Peyer's patch (tissue), 4 donors: Measurements from ENCODE around the gene MGAT3. TPM values are rescaled to one million over a fixed set of nuclear protein-coding genes. Genes with fewer than 3 reads are reported as not detected.
"Not testable (repeated sequence)": the region's sequence is repeated elsewhere in the genome, so short reads cannot be mapped to it uniquely, and the experiment has no call there.

Experiments used
- DNase-seq, 3 donors: peaks; one replicate each; pipeline ENCODE4 v3.0.0-alpha.2; 2017 to 2019
- H3K27ac ChIP-seq, 4 donors: fragments of 200-600 bp; sonication (generic); one replicate each; pipeline ENCODE4 v1.5.1; 2016 to 2019
- H3K27me3 ChIP-seq, 2 donors: fragments of 200-600 bp; sonication (generic); one replicate each; pipeline ENCODE4 v1.5.1; 2019
- H3K36me3 ChIP-seq, 3 donors: fragments of 200-600 bp; sonication (generic); one replicate each; pipeline ENCODE4 v1.5.1; 2016 to 2019
- H3K4me1 ChIP-seq, 4 donors: fragments of 200-600 bp; sonication (generic); one replicate each; pipeline ENCODE4 v1.5.1; 2016 to 2019
- H3K4me3 ChIP-seq, 4 donors: fragments of 200-600 bp; sonication (generic); 1 replicate in 3 of 4; 2 replicates in 1 of 4; pipeline ENCODE4 v1.5.1; 2016 to 2019; ENCODE audit warnings: mild to moderate bottlenecking in 1 of 4
- H3K9me3 ChIP-seq, 4 donors: fragments of 200-600 bp; sonication (generic); one replicate each; pipeline ENCODE4 v1.5.1; 2016 to 2019; ENCODE audit warnings: mild to moderate bottlenecking in 1 of 4
- POLR2A ChIP-seq, 2 donors: fragments of 450-650 bp; IDR thresholded peaks; one replicate each; pipeline ENCODE4 v1.5.1; 2017; ENCODE audit warnings: antibody characterized with exemption in 2 of 2, mild to moderate bottlenecking in 2 of 2, moderate library complexity in 2 of 2
- total RNA-seq, 4 donors: library from RNA; depleted of rRNA; stranded (reverse); fragments of >200 nt; gene quantifications; one replicate each; pipeline ENCODE4 v1.1.0, GENCODE V29; 2016
- TF ChIP-seq, protein P1 (sequence below), 6 experiments: fragments of 450-650 bp in 4 of 6; fragments of 200-600 bp in 2 of 6; sonication (generic) in 1 of 6; IDR thresholded peaks; one replicate each; pipeline ENCODE4 v1.5.1; 2017 to 2019; ENCODE audit warnings: antibody characterized with exemption in 6 of 6, mild to moderate bottlenecking in 3 of 6, moderate library complexity in 1 of 6

The MGAT3 gene, protein sequence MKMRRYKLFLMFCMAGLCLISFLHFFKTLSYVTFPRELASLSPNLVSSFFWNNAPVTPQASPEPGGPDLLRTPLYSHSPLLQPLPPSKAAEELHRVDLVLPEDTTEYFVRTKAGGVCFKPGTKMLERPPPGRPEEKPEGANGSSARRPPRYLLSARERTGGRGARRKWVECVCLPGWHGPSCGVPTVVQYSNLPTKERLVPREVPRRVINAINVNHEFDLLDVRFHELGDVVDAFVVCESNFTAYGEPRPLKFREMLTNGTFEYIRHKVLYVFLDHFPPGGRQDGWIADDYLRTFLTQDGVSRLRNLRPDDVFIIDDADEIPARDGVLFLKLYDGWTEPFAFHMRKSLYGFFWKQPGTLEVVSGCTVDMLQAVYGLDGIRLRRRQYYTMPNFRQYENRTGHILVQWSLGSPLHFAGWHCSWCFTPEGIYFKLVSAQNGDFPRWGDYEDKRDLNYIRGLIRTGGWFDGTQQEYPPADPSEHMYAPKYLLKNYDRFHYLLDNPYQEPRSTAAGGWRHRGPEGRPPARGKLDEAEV
- 10 to 100 TPM in 3 of 4 donors, 1 to 10 TPM in 1; 5.0 to 53.7 (median 49.6) TPM for total RNA-seq

DNA sequence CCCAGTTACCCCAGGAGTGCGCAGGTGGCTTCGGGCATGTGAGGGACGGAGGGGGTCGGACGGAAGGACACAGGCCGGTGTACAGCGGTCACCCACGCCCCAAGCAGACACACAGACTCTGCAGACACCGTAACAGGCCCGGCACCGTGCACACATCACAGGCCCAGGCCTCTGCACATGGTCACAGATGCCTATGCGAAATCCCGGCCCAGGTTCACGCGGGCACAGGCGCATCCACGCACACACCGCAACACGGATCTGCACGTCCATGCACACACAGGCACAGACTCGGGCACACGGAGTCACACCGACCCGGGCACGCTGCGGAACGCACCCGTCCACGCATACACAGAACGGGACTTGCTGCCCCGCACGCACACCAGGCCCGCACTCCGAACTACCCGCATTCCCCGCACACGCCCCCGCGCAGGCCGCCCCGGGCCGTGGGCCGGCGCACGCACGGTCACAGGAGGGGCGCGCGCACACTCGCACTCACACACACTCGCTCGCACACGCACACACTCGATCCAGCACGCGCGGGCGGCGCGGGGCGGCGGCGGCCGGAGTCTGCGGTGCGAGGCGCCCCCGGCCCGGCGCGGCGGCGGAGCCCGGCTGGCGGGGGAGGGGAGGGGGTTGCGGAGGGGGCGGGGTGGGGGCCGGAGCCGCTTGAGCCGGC lies at the start of gene MGAT3:
TSS of gene MGAT3 (plus strand) at position 491 of the 676 bp plus-strand sequence. CDS start 30,336 bp downstream, outside the sequence.
- no peaks in the 10 kb centered on the region for H3K36me3 ChIP-seq
- peak within 1 kb of the TSS; percentile 43 to 75 (median 53) for H3K4me3 ChIP-seq
- H3K27ac ChIP-seq = peak within 1 kb of the TSS; percentile 35 to 83 (median 50)
- TF ChIP-seq, protein P1, sequence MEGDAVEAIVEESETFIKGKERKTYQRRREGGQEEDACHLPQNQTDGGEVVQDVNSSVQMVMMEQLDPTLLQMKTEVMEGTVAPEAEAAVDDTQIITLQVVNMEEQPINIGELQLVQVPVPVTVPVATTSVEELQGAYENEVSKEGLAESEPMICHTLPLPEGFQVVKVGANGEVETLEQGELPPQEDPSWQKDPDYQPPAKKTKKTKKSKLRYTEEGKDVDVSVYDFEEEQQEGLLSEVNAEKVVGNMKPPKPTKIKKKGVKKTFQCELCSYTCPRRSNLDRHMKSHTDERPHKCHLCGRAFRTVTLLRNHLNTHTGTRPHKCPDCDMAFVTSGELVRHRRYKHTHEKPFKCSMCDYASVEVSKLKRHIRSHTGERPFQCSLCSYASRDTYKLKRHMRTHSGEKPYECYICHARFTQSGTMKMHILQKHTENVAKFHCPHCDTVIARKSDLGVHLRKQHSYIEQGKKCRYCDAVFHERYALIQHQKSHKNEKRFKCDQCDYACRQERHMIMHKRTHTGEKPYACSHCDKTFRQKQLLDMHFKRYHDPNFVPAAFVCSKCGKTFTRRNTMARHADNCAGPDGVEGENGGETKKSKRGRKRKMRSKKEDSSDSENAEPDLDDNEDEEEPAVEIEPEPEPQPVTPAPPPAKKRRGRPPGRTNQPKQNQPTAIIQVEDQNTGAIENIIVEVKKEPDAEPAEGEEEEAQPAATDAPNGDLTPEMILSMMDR (IDR thresholded peaks at IDR 0.05) = no peak
- no peak for TF ChIP-seq POLR2A (IDR thresholded peaks at IDR 0.05)
- H3K9me3 ChIP-seq = no peaks in the 10 kb centered on the region
- DNase-seq = no peak
- peaks cover 0 to 22% of the 10 kb centered on the region in 2 donors for H3K27me3 ChIP-seq
- H3K4me1 ChIP-seq = peaks cover 0 to 20% (median 0%) of the 10 kb centered on the region in 4 donors

DNA sequence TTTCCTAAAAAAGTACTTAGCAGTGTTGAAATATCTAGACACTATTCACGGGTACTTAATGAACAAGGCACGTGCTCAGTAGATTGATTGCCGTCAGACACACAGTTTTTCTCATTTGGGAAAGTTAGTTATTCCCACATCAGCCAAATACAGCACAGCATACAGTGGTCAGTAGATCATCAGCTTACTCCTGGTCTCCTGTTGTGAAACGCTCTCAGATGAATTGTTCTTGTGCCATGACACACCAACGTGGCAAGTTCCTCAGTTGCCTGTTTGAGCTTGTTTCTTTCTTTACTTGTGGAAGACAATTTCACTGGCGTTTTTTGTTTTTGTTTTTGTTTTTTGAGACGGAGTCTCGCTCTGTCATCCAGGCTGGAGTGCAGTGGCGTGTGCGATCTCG lies 48.6 kb upstream of the MGAT3 start:
- no peak for DNase-seq
- Histone ChIP-seq H3K27me3 (no peaks in the 10 kb centered on the region), H3K4me3 (no peak overlapping the region), H3K9me3 (no peaks in the 10 kb centered on the region), H3K36me3 (no peaks in the 10 kb centered on the region), H3K27ac (no peak overlapping the region), H3K4me1 (peaks cover 0 to 9% (median 0%) of the 10 kb centered on the region in 4 donors)
- TF ChIP-seq POLR2A (IDR thresholded peaks at IDR 0.05) = no peak
- TF ChIP-seq, protein P1 (IDR thresholded peaks at IDR 0.05) = no peak

DNA sequence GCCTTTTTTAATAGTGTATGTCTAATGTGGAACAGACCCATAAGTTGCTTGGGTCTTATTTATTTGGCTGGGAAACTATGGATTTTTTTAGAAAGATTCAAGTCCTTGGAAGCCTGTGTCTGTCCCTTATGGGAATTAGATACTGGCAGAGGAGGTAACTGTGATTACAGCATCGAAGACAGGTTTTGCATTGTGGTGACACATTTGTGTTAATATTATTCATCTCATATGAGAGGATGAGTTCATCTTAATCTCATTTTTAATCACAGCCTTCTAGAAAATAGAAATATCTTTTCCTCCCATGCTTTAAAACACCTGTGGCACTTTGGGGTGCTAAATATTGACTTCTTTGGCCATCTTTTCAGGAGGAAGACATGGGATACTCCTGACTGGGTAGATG lies 48.0 kb upstream of the MGAT3 start:
- Histone ChIP-seq H3K4me1 (peaks cover 0 to 9% (median 0%) of the 10 kb centered on the region in 4 donors), H3K36me3 (no peaks in the 10 kb centered on the region), H3K27me3 (no peaks in the 10 kb centered on the region), H3K4me3 (no peak overlapping the region), H3K27ac (no peak overlapping the region), H3K9me3 (no peaks in the 10 kb centered on the region)
- no peak for DNase-seq
- TF ChIP-seq, protein P1 (IDR thresholded peaks at IDR 0.05) = no peak
- TF ChIP-seq POLR2A (IDR thresholded peaks at IDR 0.05) = no peak

DNA sequence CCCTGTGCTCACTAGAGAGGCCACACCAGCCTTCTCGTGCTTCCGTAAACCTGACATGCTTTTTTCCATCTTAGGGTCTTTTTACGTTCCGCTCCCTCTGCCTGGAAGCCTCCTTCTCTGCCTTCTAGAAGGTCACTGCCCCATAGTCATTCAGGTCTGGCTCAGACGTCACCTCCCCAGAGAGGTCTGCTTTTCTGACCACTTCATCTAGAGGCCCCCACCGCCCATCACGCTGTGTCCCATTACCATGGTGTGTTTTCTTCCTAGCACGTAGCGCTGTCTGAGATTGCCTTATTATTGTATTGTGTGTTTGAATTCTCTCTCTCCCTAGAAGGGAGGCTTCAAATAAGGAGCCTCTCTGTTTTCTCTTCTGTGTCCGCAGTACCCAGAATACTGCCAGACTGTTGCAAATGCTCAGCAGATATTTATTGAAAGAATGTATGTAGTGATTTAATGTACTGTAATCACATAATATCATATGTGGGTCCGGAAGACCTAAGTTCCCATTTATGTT lies 47.2 kb upstream of the MGAT3 start:
- Histone ChIP-seq H3K27ac (no peak overlapping the region), H3K36me3 (no peaks in the 10 kb centered on the region), H3K4me1 (peaks cover 0 to 9% (median 0%) of the 10 kb centered on the region in 4 donors), H3K27me3 (no peaks in the 10 kb centered on the region), H3K4me3 (no peak overlapping the region), H3K9me3 (no peaks in the 10 kb centered on the region)
- TF ChIP-seq, protein P1 (IDR thresholded peaks at IDR 0.05) = no peak
- TF ChIP-seq POLR2A (IDR thresholded peaks at IDR 0.05) = no peak
- DNase-seq = no peak

DNA sequence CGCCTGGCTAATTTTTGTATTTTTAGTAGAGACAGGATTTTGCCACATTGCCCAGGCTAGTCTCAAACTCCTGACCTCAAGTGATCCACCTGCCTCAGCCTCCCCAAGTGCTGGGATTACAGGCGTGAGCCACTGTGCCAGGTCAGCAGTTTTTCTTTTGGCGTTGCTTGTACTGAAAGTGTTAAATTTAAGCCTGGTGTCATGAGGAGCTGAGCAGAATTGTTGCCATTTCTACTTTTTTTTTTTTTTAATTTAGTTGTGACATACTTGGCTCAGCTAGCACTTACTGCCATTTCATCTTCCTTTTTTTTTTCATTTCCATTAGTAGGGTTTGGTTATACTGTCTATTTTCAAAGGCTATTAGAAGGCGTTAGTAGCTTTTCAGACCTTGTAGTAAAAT lies 46.5 kb upstream of the MGAT3 start:
- no peak for DNase-seq
- Histone ChIP-seq H3K4me3 (no peak overlapping the region), H3K4me1 (peaks cover 0 to 9% (median 0%) of the 10 kb centered on the region in 4 donors), H3K36me3 (peaks cover 0 to 4% (median 0%) of the 10 kb centered on the region in 3 donors), H3K9me3 (no peaks in the 10 kb centered on the region), H3K27me3 (no peaks in the 10 kb centered on the region), H3K27ac (no peak overlapping the region)
- TF ChIP-seq POLR2A (IDR thresholded peaks at IDR 0.05) = no peak
- TF ChIP-seq, protein P1 (IDR thresholded peaks at IDR 0.05) = no peak

DNA sequence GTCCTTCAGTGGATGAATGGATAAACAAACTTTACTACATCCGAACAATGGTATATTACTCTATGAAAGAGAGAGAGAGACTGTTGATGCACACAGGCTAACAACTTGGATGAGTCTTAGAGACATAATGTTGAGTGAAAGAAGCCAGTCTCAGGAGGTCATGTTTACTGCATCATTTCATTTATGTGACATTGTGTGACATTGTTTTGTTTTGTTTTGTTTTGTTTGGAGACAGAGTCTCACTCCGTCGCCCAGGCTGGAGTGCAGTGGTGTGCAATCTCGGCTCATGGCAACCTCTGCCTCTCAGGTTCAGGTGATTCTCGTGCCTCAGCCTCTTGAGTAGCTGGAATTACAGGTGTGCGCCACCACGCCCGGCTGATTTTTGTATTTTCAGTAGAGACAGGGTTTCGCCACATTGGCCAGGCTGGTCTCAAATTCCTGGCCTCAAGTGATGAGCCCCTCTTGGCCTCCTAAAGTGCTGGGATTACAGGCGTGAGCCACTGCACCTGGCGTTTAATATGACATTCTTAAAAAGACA lies 44.9 kb upstream of the MGAT3 start:
- H3K4me1 ChIP-seq, DNase-seq, H3K4me3 ChIP-seq, H3K9me3 ChIP-seq, H3K27me3 ChIP-seq, H3K27ac ChIP-seq: not testable (repeated sequence)
- peaks cover 0 to 21% (median 0%) of the 10 kb centered on the region in 3 donors for H3K36me3 ChIP-seq

DNA sequence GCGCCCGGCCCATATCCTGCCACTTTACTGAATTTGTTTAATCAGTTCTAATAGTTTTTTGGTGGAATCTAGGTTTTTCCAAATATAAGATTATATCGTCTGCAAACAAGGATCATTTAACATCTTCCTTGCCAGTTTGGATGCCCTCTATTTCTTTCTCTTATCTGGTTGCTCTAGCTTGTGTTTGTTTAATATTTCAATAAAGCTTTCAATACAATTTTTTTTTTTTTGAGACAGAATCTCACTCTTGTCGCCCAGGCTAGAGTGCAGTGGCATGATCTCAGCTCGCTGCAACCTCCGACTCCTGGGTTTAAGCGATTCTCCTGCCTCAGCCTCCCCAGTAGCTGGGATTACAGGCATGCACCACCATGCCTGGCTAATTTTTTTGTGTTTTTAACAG lies 43.6 kb upstream of the MGAT3 start:
- not testable (repeated sequence) for H3K9me3 ChIP-seq, H3K27me3 ChIP-seq, DNase-seq, H3K4me3 ChIP-seq, H3K4me1 ChIP-seq, H3K27ac ChIP-seq
- H3K36me3 ChIP-seq = peaks cover 0 to 34% (median 0%) of the 10 kb centered on the region in 3 donors
